Panc1 (cell line): ENCODE results near the gene GTPBP10. TPM values are rescaled to one million over a fixed set of nuclear protein-coding genes. Genes with fewer than 3 reads are reported as not detected.
A peak's percentile ranks its signal among the peaks of the same experiment; 100 is the strongest.

Experiments used
- ATAC-seq: fragments of 200-7000 bp; cut with Tn5 transposase; 2 replicates; pipeline ENCODE4 v1.9.1; 2020; ENCODE audit warnings: mild to moderate bottlenecking, moderate library complexity
- BruUV-seq: library from RNA; stranded (reverse); fragments of 400-500 nt; replicated peaks from 2 replicates; lab custom pipeline; 2021; lab: Mats Ljungman, UMichigan
- CTCF ChIA-PET: fragments of 300-600 bp; sonication (Branson Sonifier 250); formaldehyde crosslinking; loops from one replicate; lab custom pipeline; 2022; ENCODE audit warnings: antibody characterized with exemption; lab: Charles Lee
- POLR2A ChIA-PET: fragments of 300-600 bp; sonication (Branson Sonifier 250); formaldehyde crosslinking; loops from one replicate; lab custom pipeline; 2022; ENCODE audit warnings: antibody characterized with exemption; lab: Charles Lee
- DNase-seq: peaks from one replicate; pipeline ENCODE4 v3.0.0-alpha.2; 2010; ENCODE audit warnings: low read depth, low spot score
- H3K27ac ChIP-seq: 2 replicates; pipeline ENCODE4 v1.5.1; 2011; ENCODE audit warnings: mild to moderate bottlenecking, low read length, inconsistent platforms
- H3K27me3 ChIP-seq: fragments of 200-500 bp; sonication (Bioruptor generic); 2 replicates; pipeline ENCODE4 v1.6.0; 2014; ENCODE audit warnings: low read length, inconsistent platforms; ENCODE audit not compliant: control insufficient read depth, insufficient read depth
- H3K36me3 ChIP-seq: fragments of 200-500 bp; sonication (Bioruptor generic); 2 replicates; pipeline ENCODE4 v1.5.1; 2014; ENCODE audit warnings: inconsistent platforms, mild to moderate bottlenecking, low read length, moderate library complexity; ENCODE audit not compliant: control insufficient read depth, insufficient read depth
- H3K4me1 ChIP-seq: 2 replicates; pipeline ENCODE4 v1.5.1; 2011; ENCODE audit warnings: inconsistent platforms, mild to moderate bottlenecking, low read length, moderate library complexity; ENCODE audit not compliant: control insufficient read depth, insufficient read depth
- H3K4me3 ChIP-seq, 2 experiments: 2 replicates each; pipeline ENCODE4 v1.5.1; 2011 to 2012; ENCODE audit warnings: low read depth in 2 of 2, low read length in 2 of 2, mild to moderate bottlenecking in 2 of 2, inconsistent platforms in 1 of 2, moderate library complexity in 1 of 2
- H3K9me3 ChIP-seq: fragments of 200-500 bp; sonication (Bioruptor generic); 2 replicates; pipeline ENCODE4 v1.5.1; 2014; ENCODE audit warnings: low read depth, mild to moderate bottlenecking, inconsistent platforms, low read length, moderate library complexity; ENCODE audit not compliant: control insufficient read depth, insufficient read depth
- CTCF ChIP-seq: fragments of 450-650 bp; IDR thresholded peaks from 2 replicates; pipeline ENCODE4 v1.5.1; 2017; ENCODE audit warnings: mild to moderate bottlenecking
- POLR2AphosphoS5 ChIP-seq: IDR thresholded peaks from 2 replicates; pipeline ENCODE4 v1.6.1; 2012; ENCODE audit warnings: mild to moderate bottlenecking, low read depth, low read length, moderate library complexity
- REST ChIP-seq, 2 experiments: IDR thresholded peaks; 2 replicates each; pipeline ENCODE4 v1.6.1; 2011 to 2012; ENCODE audit warnings: low read depth in 2 of 2, control low read depth in 1 of 2, low read length in 1 of 2, mild to moderate bottlenecking in 1 of 2, moderate library complexity in 1 of 2; ENCODE audit not compliant: insufficient read depth in 1 of 2
- SIN3A ChIP-seq: IDR thresholded peaks from 2 replicates; pipeline ENCODE4 v1.6.1; 2012; ENCODE audit warnings: low read depth, mild to moderate bottlenecking, low read length, moderate library complexity, borderline replicate concordance; ENCODE audit not compliant: insufficient read depth
- TCF7L2 ChIP-seq: IDR thresholded peaks from 2 replicates; pipeline ENCODE4 v1.6.1; 2011; ENCODE audit warnings: mild to moderate bottlenecking, low read depth, low read length, inconsistent platforms
- in situ Hi-C: cut with HindIII; loops from 2 replicates; pipeline ENCODE4 v1.10.0; 2016; ENCODE audit warnings: low sequenced_read_pairs, low pct_unique_long_range_greater_than_20kb
- intact Hi-C: fragments of 100-400 bp; cut with micrococcal nuclease; formaldehyde crosslinking; loops from one replicate; pipeline ENCODE4 v1.10.0; 2022; ENCODE audit not compliant: unreplicated experiment
- total RNA-seq: library from RNA; stranded (reverse); gene quantifications from one replicate; pipeline ENCODE4 v1.2.1, GENCODE V29; 2021; ENCODE audit not compliant: unreplicated experiment

The GTPBP10 gene
- total RNA-seq, 1 experiment from 2014 or later: 23.7 TPM

- Histone ChIP-seq H3K27me3 (no peaks in the 10 kb centered on the region), H3K27ac (no peak overlapping the region), H3K4me3 (no peak overlapping the region), H3K4me1 (peaks cover 3% of the 10 kb centered on the region; the same call in 1 of the 2 replicates), H3K36me3 (peaks cover 12% of the 10 kb centered on the region), H3K9me3 (peaks cover 19% of the 10 kb centered on the region; the same call in 1 of the 2 replicates)
- in situ Hi-C loops: no loop called here
- POLR2A ChIA-PET: no interaction called here
- BruUV-seq: no TSS peak
- ATAC-seq (no peak), DNase-seq (no peak)
- CTCF ChIA-PET: no interaction called here
- intact Hi-C loops: no loop called here
- TF ChIP-seq SIN3A (no peak), POLR2AphosphoS5 (no peak), REST (IDR thresholded peaks at IDR 0.05; ENCODE audit: insufficient read depth in 1 of 2, low read depth in 2 of 2, low read length in 1 of 2) (no peak), TCF7L2 (no peak), CTCF (no peak)
Measured at GRCh38 chr7:90351987-90352386, 5.5 kb downstream of the GTPBP10 start.

- TF ChIP-seq REST (IDR thresholded peaks at IDR 0.05; ENCODE audit: insufficient read depth in 1 of 2, low read depth in 2 of 2, low read length in 1 of 2) (no peak), TCF7L2 (no peak), POLR2AphosphoS5 (no peak), SIN3A (no peak), CTCF (no peak)
- DNase-seq (peak; percentile 43), ATAC-seq (no peak)
- Histone ChIP-seq H3K4me1 (no peaks in the 10 kb centered on the region), H3K9me3 (no peaks in the 10 kb centered on the region), H3K4me3 (no peak overlapping the region), H3K27ac (no peak overlapping the region), H3K36me3 (peaks cover 4% of the 10 kb centered on the region), H3K27me3 (no peaks in the 10 kb centered on the region)
- CTCF ChIA-PET: no interaction called here
- POLR2A ChIA-PET: no interaction called here
- no TSS peak for BruUV-seq
- intact Hi-C loops: no loop called here
- in situ Hi-C loops: no loop called here
Measured at GRCh38 chr7:90383422-90383821, 36.9 kb downstream of the GTPBP10 start.
